Erythroblast (primary cell): ENCODE results near the gene SEC61B.

Experiments
- GATA1 ChIP-seq: IDR thresholded peaks from 2 replicates; pipeline ENCODE4 v1.6.1; 2011; ENCODE audit warnings: low read depth, mild to moderate bottlenecking, control low read depth, low read length, moderate library complexity
- POLR2A ChIP-seq: IDR thresholded peaks from 2 replicates; pipeline ENCODE4 v1.6.1; 2011; ENCODE audit warnings: mild to moderate bottlenecking, low read length

DNA sequence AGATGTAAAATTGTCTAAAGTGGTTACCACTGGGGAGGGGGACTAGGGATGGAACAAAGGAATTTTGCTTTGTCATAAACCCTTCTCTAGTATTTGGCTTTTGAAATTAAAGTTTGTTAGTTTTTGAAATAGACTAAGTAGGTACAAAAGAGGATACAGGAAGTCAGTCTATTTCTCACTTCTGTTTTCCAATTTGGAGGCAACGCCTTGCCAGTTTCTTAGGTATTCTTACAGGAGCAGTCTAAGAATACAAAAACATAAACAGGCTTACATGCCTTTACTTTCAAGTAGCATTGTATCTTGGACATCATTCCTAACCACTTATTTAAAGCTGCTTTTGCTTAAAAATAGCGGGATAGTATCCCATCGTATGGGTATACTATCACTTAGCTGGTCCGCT lies 34.8 kb upstream of the SEC61B start:
- TF ChIP-seq POLR2A (no peak), GATA1 (no peak)
